Measurements from ENCODE around the gene LGALS7.

DNA sequence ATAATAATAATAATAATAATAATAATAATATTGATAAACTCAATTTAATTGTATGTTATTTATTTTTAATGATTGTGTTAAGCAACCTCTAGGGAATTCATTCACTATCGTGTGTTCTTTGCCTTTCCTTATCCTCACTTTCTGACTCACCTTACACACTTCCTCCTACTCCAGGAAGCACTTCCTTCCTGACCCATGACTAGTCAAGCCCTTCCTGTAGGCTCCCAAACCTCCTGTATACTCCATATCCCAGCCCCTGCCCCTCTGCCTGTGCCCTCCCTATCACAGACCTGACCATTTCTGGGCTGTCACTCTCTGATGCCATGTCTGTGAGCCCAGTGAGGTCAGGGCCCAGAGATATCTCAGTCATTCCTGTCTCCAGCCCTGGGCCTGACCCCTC, 31.9 kb upstream of the LGALS7 start:
- TF ChIP-seq EZH2phosphoT487 (IDR thresholded peaks at IDR 0.05; ENCODE audit: insufficient read depth, low read depth) (no peak), EZH2 (IDR thresholded peaks at IDR 0.05; ENCODE audit: insufficient read depth, poor library complexity, severe bottlenecking) (no peak)
